D341Med (cell line): ENCODE measurements around the gene BARHL1.

Experiments
- DNase-seq: peaks from one replicate; pipeline ENCODE4 v3.0.0; 2012; ENCODE audit warnings: low spot score

The BARHL1 gene

DNA sequence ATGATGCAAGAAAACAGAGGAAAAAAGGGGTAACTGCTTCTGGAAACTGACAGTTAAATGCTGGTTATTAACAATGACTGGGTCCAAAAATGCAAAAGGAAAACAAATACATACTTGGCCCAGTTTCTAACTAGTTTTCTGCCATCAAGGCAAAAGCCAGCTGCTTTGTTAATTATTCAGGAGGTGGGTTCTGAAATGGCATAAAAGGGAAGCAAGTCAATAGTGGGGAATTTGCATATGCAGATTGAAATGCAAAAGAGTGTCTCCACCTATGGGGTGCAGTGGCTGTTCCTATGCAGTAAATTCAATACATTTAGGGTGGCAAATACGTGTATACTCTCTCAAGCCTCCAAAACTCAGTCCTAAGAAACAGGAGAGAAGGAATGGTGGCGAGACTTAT is 33.4 kb downstream of the BARHL1 start:
- DNase-seq = no peak

DNA sequence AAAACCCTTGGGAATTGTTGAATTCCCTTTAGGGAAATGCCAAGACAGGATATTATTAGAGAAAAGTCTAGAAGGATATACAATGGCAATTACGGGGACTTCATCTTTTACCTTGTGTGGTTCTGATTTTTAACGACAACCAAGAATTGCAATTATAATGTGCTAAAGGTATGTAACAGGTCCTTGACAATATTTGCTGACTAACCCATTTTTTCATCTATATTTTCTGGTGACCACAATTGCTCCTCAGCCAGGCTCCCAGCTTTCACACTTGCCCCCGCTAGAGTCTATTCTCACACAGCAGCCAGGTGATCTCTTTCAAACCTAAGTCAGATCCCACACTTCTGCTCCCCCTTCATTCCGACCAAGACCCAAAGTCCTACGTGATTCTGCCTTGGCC is 34.3 kb downstream of the BARHL1 start:
- no peak for DNase-seq

DNA sequence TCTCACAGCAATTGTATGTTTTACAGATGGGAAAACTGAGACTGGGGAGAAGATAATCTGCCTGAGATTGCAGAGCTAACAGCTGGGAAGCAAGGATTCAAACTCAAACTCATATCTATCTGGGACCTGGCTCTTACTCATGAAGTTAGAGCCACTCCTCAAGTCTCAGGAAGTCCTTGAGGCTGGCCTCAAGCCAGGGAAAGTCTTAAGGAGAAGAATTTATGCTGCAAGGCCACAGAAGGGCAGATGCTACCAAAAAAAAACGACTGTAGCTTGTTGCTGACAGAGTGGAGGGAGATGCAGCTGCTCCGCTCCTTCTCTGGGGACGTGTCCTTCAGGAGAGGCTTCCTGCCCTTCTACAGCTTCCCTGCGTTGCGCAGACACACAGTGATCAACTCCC is 39.8 kb downstream of the BARHL1 start:
- peak; percentile 68 for DNase-seq

DNA sequence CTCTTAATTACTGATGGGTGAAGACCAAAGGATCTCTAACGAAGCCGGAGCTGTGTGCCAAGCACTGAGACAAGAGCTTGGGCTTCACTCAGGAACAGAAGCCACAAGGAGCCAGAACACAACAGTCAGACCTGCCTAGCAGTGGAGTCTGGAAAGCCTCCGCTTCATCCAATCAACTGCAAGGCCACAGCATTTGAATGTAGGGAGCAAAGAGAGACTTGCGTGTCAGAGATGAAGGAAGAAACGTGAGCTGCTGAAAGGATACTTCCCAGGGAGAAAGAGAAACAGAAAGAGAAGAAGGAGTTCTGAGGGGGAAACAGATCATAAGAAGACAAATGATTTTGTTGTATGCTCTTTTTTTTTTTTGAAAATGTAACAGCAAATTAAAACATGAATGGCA is 43.9 kb downstream of the BARHL1 start:
- no peak for DNase-seq

DNA sequence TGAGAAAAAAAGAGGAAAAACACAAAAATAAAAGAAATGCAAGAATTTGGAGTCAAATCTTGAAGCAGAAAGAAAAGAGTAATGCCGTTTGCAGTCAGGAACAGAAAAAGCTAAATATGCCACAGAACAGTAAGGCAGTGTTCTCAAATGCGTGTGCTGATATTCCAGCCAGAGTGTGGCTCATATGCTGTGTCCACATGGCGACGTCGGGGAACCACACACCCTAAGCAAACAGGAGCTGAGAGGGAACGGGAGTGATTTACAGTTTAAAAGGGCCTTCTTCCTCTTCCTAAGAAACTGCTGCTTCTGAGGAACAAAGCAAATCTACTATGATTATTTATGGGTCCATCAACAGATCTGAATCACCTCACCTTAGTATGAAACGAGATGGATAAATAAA is 44.7 kb downstream of the BARHL1 start:
- DNase-seq = no peak

DNA sequence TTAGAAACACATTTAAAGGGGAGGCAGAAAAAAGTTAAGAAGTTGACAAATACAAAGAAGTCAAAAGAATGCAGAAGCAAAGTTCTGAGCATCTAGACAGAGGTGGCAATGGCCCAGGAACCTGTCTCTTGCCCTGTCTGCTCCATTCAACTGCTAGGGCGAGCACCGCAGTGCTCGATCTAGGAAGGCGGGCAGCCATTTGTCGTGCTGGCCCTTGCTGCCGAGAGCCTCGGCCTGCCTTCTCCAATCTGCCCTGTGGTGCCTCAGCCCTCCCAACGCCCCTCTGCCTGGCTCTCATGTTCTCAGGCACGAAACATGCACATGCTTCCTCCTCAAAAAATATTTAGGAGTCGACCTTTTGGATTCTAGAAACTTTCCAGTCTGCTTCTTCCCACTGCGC is 45.2 kb downstream of the BARHL1 start:
- no peak for DNase-seq

DNA sequence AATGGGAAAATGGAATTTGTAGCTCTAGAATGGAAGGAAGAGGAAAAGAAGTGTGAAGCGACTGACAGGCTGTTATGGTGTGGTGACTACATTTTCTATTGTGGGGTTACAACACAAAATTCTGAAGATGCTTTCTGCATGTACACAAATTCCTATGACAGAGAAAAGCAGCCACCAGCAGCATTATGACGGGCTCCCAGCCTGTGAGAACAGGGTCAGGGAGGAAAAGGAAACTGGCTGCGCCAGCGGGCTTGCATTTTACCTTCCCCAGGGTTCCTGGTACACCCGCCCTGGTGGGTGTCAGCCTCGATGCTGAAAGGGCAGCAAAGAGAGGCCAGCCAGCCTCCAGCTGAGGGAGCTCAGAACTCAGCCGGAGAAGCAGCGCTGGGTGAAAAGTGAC is 46.3 kb downstream of the BARHL1 start:
- DNase-seq = no peak

DNA sequence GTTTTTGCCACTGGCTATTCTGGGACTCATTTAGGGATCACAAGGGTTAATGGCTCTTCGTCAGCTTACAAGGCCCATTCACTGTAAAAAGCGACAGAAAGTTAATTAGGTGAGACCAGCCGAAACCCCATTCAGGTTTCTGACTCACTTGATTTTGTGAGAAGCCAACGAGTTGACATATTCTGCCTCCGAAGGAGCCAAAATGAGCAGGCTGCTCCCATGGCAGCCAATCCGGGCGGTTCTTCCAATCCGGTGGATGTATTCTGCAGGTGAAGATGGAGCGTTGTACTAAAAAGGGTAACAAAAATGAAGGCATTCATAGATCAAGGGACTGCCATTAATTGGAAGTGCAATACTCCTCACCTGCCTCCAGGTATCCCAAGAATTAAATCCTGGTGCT is 47.7 kb downstream of the BARHL1 start:
- DNase-seq = no peak

DNA sequence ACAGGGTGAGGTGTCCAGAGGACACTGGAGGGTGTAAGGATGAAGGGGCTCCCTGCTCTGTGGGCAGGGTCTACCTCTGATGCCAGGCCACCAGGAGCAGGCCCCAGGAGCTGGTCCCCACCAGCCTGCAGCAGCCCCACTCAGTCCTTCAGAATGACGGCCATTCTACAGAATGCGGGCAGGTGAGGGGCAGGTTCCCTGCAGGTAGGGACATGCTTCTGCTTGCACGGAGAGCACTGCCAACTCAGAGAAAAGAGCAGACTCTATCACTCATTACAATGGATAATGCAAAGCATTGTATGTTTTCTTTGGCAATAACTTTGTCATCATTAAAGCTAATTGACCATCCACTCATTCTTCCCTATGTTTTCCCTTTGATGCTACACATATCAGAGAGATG is 48.4 kb downstream of the BARHL1 start:
- no peak for DNase-seq

DNA sequence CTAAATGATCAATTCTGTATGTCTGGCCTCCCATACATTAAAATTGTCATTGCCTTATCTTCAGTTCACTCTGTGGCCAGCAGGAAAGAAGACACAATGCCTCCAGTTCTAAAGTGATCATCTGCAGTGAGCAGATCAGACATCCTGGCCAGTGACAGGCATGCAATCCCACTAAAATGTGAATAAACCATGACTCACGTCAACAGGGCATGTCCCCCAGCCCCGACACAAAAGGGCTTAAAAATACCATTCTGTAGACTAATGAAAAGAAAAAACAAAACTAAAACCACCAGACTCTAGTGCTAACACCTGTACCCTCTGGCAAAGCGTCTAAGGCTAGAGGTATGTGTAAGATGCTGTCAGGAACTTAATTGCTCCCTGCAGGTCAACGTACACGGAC is 48.9 kb downstream of the BARHL1 start:
- DNase-seq = no peak

DNA sequence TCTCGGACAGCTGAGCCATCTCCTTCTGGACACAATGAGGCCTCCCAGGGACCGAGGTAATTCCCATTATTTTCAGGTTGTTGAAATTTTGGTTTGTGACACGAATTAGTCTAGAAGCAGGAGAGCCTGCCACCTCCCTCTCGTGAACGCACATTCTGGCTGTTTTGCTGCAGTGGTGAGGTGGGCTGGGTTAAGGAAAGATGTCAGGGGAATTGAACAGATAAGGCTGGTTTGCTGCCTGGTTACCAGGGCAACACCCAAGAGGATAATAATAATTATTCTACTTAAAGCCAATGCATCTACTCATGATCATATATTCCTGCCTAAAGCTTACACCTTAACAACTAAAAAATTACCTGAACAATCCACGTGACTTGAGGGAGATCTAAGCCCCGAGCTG is 49.3 kb downstream of the BARHL1 start:
- peak; percentile 54 for DNase-seq

DNA sequence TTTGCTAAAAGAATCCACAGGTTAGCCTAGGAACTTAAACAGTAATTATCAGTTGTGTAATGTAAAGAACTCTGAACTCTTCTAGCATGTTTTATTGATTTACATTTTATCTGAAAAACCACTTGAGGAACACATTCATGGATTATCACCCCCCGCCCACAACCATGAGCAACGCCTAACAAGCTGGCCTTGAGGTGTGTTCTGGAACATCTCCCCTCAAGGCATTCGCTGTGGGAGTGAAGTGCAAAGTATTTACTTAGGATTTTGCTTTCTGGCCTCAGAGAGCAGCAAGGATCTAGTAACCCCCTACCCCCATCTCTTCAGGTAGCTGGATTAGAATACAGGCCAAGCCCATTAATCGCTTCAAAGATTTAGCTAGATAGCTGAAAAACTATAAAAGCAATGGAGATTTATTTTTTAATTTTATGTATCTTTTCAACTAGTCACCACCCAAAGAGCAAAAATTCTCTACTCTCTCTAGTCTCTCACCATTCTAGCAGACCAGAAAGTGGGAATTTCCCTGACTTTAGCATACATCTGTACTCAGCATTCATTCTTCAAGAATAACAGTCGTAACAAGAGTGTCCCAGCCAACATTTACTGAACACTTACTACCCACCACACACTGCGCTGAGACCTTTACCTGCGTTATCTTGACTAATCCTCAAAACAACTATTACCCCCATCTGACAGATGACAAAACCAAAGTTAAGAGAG is 50.2 kb downstream of the BARHL1 start:
- no peak for DNase-seq

DNA sequence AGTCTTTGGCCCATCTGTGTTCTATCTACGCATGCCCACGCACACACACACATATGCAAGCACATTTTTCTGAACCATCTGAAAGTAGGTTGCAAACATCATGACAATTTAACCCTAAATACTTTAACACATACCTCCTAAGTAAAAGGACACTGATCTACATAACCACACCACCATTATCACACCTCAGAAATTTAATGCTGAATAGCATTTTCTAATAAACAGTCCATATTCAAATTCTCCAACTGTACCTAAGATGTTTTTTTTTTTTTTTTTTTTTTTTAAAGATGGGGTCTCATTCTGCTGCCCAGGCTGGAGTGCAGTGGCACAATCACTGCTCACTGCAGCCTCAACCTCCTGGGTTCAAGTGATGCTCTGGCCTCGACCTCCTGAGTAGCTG is 51.9 kb downstream of the BARHL1 start:
- no peak for DNase-seq

DNA sequence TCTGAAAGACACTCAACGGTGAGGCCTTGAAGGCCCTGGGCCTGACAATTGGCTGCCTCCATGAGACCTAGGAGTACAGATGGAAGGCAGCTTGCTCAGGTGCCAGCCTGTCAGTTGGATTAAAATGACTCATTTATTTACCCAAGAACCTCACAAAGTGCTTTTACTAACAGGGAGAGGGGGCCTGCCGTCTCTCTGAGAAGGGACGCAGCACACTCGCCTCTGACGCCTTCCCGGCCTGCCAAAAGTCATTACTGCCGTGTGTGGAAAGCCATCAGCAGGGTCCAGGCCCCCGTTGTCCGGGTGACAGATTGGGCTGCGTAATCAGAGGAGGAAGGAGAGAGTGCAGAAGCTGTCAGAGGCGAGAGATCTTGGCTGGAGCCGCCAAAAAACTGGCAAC is 54.9 kb downstream of the BARHL1 start:
- DNase-seq = no peak

DNA sequence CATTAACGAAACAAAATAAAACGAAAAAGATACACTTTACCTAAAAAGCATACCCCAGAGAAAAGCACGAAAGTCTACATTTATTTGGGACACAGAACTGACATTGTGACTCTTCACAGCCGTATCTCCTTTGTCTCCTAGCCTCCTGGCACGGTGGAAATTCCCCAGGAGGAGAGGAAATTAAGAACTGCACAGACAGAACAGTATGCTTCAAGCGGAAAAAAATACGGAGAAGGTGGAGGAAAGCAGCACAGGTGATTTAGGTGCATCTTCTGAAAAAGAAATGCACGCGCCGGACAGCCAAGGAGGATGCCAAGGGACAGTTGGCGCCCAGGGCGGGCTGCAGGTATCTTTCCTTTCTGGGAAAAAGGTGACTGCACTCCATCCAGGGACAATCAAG is 55.4 kb downstream of the BARHL1 start:
- DNase-seq = no peak

DNA sequence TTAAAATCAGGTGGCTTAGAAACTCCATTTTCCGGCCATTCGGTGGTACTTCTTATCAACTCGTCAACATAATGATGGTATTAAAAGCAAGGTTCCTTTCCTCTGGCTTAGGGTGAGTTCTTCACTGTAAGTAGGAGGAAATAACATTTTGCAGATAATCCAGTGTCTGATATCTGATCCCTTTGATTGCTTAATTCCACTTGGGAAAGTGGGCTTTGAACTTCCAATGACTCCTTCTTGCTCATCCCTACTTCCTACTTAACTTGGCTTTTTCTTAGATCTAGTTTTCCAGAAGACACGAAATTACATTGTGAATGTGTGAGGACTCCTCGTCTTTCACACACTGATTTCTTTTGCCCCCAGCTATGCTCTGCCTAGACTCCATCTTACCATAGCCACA is 55.8 kb downstream of the BARHL1 start:
- no peak for DNase-seq

DNA sequence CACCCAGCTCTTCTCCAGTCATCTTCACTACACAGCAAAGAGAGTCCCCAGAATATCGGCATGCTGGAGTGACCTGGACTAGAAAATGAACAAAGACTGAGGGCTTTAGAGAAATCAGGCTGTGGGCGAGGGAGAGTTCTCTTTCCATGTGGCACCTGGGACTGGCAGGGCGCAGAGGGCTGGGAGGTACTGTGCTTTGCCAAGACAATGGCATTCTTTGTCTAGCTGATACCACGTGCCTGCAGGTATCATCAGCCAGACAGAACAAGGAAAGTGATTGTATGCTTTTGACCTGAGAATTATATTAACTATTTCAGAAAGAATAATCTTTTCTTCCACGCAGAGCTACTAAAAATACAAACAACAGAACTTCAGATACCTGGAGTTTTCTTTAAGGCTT is 56.9 kb downstream of the BARHL1 start:
- no peak for DNase-seq
